Measurements from ENCODE around the gene PNKP. TPM values are rescaled to one million over a fixed set of nuclear protein-coding genes. Genes with fewer than 3 reads are reported as not detected.

Gene PNKP
- total and polyA plus RNA-seq, 9 of the 15 experiments (the other 6 are each of a cell fraction or from before 2014, with no cell fraction given) = 2.8 to 85.4 (median 25.3) TPM

GRCh38 chr19:49876422-49877019 is 9.1 kb upstream of the PNKP start (continued):
- TF ChIP-seq PHF8 (IDR thresholded peaks at IDR 0.05; ENCODE audit: borderline replicate concordance, low read length) = peak; percentile 52; the same call in 1 of the 2 replicates
- TF ChIP-seq ZNF324 (CRISPR knock-in tag; IDR thresholded peaks at IDR 0.05) = 0 out of 2 replicates have a peak, but pooled peaks have one; percentile 23
- TF ChIP-seq CEBPZ (IDR thresholded peaks at IDR 0.05; ENCODE audit: borderline replicate concordance, low read depth, low read length) = no peak
- no peak for TF ChIP-seq ARID2 (IDR thresholded peaks at IDR 0.05)
- TF ChIP-seq TBL1XR1 (IDR thresholded peaks at IDR 0.05; ENCODE audit: low read length in 2 of 2) = 0 out of 4 replicates have a peak, but pooled peaks of 1 of the 2 experiments have one; percentile 42
- no peak for TF ChIP-seq ID3 (CRISPR knock-in tag; IDR thresholded peaks at IDR 0.05)
- TF ChIP-seq ID3 (tag; IDR thresholded peaks at IDR 0.05) = no peak; the same call in none of the 2 replicates
- no peak for TF ChIP-seq SP2 (IDR thresholded peaks at IDR 0.05; ENCODE audit: extremely low read depth, low read depth, low read length, poor library complexity, severe bottlenecking)
- TF ChIP-seq OTX1 (CRISPR knock-in tag; IDR thresholded peaks at IDR 0.05) = no peak
- TF ChIP-seq TCFL5 (CRISPR knock-in tag; conservative IDR thresholded peaks at IDR 0.05) = 0 out of 2 replicates have a peak, but pooled peaks have one; percentile 39
- TF ChIP-seq RBM25 (IDR thresholded peaks at IDR 0.05; ENCODE audit: low read depth, low read length, severe bottlenecking) = no peak
- TF ChIP-seq BRD4 (IDR thresholded peaks at IDR 0.05) = no peak; the same call in 1 of the 2 replicates
- peak; percentile 98 for TF ChIP-seq CREM (IDR thresholded peaks at IDR 0.05; ENCODE audit: low read depth)
- peak; percentile 95 for TF ChIP-seq ZNF644 (tag; IDR thresholded peaks at IDR 0.05; ENCODE audit: low read depth)
- no peak for TF ChIP-seq NELFE (IDR thresholded peaks at IDR 0.05; ENCODE audit: insufficient read depth, insufficient read length)
- TF ChIP-seq EGR1 (conservative IDR thresholded peaks at IDR 0.05) = peak; percentile 61
- no peak for TF ChIP-seq ZNF224 (CRISPR knock-in tag; IDR thresholded peaks at IDR 0.05)
- no peak for TF ChIP-seq PATZ1 (CRISPR knock-in tag; IDR thresholded peaks at IDR 0.05; ENCODE audit: borderline replicate concordance)
- no peak for TF ChIP-seq ZBTB5 (IDR thresholded peaks at IDR 0.05)
